ENCODE data around the gene SLC9A7.

SLC9A7 gene

GRCh38 chrX:46576458-46576857 is 182.5 kb downstream of the SLC9A7 start:
- H3K36me3 ChIP-seq (ENCODE audit: control insufficient read depth in 1 of 2, insufficient read depth in 2 of 2, low read length in 2 of 2): no peaks in the 10 kb centered on the region
- H3K4me1 ChIP-seq (ENCODE audit: control insufficient read depth in 1 of 2, insufficient read depth in 2 of 2, low read length in 2 of 2): no peaks in the 10 kb centered on the region
- no peaks in the 10 kb centered on the region for H3K9me3 ChIP-seq (ENCODE audit: control insufficient read depth in 1 of 2, low read length in 2 of 2)
- peak overlapping the region; percentile 16 for H3K27ac ChIP-seq (ENCODE audit: low read length)
- no peaks in the 10 kb centered on the region for H3K27me3 ChIP-seq (ENCODE audit: low read depth, low read length)
- H3K4me3 ChIP-seq (ENCODE audit: low read depth in 1 of 2, low read length in 2 of 2): peak overlapping the region in 1 of 2 donors; percentile 57

- H3K36me3 ChIP-seq (ENCODE audit: control insufficient read depth in 1 of 2, insufficient read depth in 2 of 2, low read length in 2 of 2): no peaks in the 10 kb centered on the region
- H3K9me3 ChIP-seq (ENCODE audit: control insufficient read depth in 1 of 2, low read length in 2 of 2): no peaks in the 10 kb centered on the region
- H3K4me3 ChIP-seq (ENCODE audit: low read depth in 1 of 2, low read length in 2 of 2): peak overlapping the region; percentile 57 to 73
- no peaks in the 10 kb centered on the region for H3K27me3 ChIP-seq (ENCODE audit: low read depth, low read length)
- H3K27ac ChIP-seq (ENCODE audit: low read length): peak overlapping the region; percentile 51
- H3K4me1 ChIP-seq (ENCODE audit: control insufficient read depth in 1 of 2, insufficient read depth in 2 of 2, low read length in 2 of 2): no peaks in the 10 kb centered on the region
Observed at GRCh38 chrX:46575991-46576392, 182.9 kb downstream of the SLC9A7 start.

DNA sequence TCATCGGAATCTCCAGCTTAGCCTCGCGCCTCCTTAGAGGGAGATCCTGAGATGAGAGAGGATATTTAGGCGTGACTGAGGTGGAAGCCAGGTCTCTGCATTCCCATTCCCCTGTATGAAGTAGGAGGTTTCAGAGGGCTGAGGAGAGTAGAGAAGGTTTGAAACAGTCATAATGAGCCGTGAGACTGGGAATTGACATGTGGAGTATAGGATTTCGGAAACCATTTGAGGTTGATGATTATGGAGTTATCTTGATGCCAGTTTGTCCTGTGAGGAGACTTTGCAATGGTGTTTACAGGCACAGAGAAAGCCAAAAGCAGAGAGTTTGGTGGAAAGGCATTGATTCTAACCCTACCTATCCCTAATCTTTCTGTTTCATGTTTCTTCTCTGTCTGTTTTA is 183.3 kb downstream of the SLC9A7 start:
- peak overlapping the region; percentile 57 to 73 for H3K4me3 ChIP-seq (ENCODE audit: low read depth in 1 of 2, low read length in 2 of 2)
- no peaks in the 10 kb centered on the region for H3K27me3 ChIP-seq (ENCODE audit: low read depth, low read length)
- no peaks in the 10 kb centered on the region for H3K4me1 ChIP-seq (ENCODE audit: control insufficient read depth in 1 of 2, insufficient read depth in 2 of 2, low read length in 2 of 2)
- peak overlapping the region; percentile 51 for H3K27ac ChIP-seq (ENCODE audit: low read length)
- H3K36me3 ChIP-seq (ENCODE audit: control insufficient read depth in 1 of 2, insufficient read depth in 2 of 2, low read length in 2 of 2): no peaks in the 10 kb centered on the region
- no peaks in the 10 kb centered on the region for H3K9me3 ChIP-seq (ENCODE audit: control insufficient read depth in 1 of 2, low read length in 2 of 2)

GRCh38 chrX:46574774-46575381 is 184.0 kb downstream of the SLC9A7 start:
- no peaks in the 10 kb centered on the region for H3K4me1 ChIP-seq (ENCODE audit: control insufficient read depth in 1 of 2, insufficient read depth in 2 of 2, low read length in 2 of 2)
- no peak overlapping the region for H3K27ac ChIP-seq (ENCODE audit: low read length)
- peak overlapping the region; percentile 57 to 73 for H3K4me3 ChIP-seq (ENCODE audit: low read depth in 1 of 2, low read length in 2 of 2)
- H3K36me3 ChIP-seq (ENCODE audit: control insufficient read depth in 1 of 2, insufficient read depth in 2 of 2, low read length in 2 of 2): no peaks in the 10 kb centered on the region
- no peaks in the 10 kb centered on the region for H3K27me3 ChIP-seq (ENCODE audit: low read depth, low read length)
- H3K9me3 ChIP-seq (ENCODE audit: control insufficient read depth in 1 of 2, low read length in 2 of 2): no peaks in the 10 kb centered on the region

- H3K9me3 ChIP-seq (ENCODE audit: control insufficient read depth in 1 of 2, low read length in 2 of 2): no peaks in the 10 kb centered on the region
- H3K4me1 ChIP-seq (ENCODE audit: control insufficient read depth in 1 of 2, insufficient read depth in 2 of 2, low read length in 2 of 2): no peaks in the 10 kb centered on the region
- no peak overlapping the region for H3K27ac ChIP-seq (ENCODE audit: low read length)
- H3K27me3 ChIP-seq (ENCODE audit: low read depth, low read length): no peaks in the 10 kb centered on the region
- no peaks in the 10 kb centered on the region for H3K36me3 ChIP-seq (ENCODE audit: control insufficient read depth in 1 of 2, insufficient read depth in 2 of 2, low read length in 2 of 2)
- peak overlapping the region; percentile 37 to 73 for H3K4me3 ChIP-seq (ENCODE audit: low read depth in 1 of 2, low read length in 2 of 2)
Observed at GRCh38 chrX:46573892-46574773, 184.8 kb downstream of the SLC9A7 start.

DNA sequence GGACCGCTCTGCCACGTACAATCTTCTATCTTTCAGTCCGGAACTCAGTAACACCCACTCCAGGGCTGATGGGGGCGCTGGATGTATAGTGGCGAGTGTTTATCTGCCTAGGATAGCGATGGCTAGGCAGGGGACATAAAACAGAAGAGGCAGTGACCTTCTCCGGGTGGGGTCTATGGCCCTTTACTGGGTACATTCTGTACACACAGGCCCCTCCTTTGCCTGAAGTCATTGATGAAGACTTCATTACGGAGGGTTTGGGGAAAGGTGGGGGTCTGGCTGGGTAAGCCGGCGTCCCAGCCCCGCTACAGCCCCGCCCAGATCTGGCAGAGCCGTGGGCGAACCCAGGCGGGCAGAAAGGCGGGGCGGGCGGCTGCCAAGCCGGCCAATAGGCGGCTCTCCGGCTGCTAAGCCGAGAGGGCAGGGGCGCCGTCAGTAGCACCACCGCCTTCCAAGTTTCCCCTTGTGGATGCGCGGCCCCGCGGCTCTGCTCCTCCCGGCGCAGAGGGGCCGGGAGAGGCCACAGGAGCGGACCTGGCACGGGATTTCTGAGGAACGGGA is 185.5 kb downstream of the SLC9A7 start, which contains the start of gene CHST7:
CHST7 (plus strand) TSS at position 435 of the 561 bp plus-strand sequence. CDS start 167 bp downstream, outside the sequence.
- Histone ChIP-seq H3K36me3 (ENCODE audit: control insufficient read depth in 1 of 2, insufficient read depth in 2 of 2, low read length in 2 of 2) (no peaks in the 10 kb centered on the region), H3K27ac (ENCODE audit: low read length) (peak within 1 kb of the TSS; percentile 8), H3K4me1 (ENCODE audit: control insufficient read depth in 1 of 2, insufficient read depth in 2 of 2, low read length in 2 of 2) (no peaks in the 10 kb centered on the region), H3K27me3 (ENCODE audit: low read depth, low read length) (no peaks in the 10 kb centered on the region), H3K4me3 (ENCODE audit: low read depth in 1 of 2, low read length in 2 of 2) (peak within 1 kb of the TSS; percentile 44 to 73), H3K9me3 (ENCODE audit: control insufficient read depth in 1 of 2, low read length in 2 of 2) (no peaks in the 10 kb centered on the region)

DNA sequence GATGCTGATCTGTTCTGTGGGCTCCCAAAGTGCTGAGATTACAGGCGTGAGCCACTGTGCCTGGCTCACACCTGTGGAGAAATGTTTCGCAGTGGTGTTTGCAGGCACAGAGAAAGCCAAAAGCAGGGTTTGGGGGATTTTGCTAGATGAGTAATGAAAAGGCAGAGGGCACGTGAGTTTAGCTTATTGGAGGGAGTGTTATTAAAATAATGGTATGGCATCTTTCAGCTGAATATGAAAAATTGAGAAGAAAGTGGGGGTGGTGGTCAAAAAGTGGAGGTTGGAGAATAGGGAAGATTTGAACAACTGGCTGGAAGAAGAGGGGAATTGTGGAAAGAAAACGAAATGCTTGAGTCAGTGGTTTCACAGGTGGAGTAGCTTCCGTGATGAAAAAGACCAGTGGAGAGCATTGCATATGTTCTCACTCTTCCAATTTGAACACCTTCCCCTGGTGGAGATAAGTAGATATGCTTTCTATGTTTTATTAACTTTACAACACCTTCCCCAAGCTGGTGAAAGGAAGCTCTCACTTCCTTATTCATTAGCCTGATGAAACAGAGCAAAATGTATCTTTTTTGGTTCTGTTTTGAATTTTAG is 186.5 kb downstream of the SLC9A7 start:
- H3K4me3 ChIP-seq (ENCODE audit: low read depth in 1 of 2, low read length in 2 of 2): no peak overlapping the region
- H3K4me1 ChIP-seq (ENCODE audit: control insufficient read depth in 1 of 2, insufficient read depth in 2 of 2, low read length in 2 of 2): no peaks in the 10 kb centered on the region
- no peaks in the 10 kb centered on the region for H3K27me3 ChIP-seq (ENCODE audit: low read depth, low read length)
- no peaks in the 10 kb centered on the region for H3K9me3 ChIP-seq (ENCODE audit: control insufficient read depth in 1 of 2, low read length in 2 of 2)
- H3K27ac ChIP-seq (ENCODE audit: low read length): no peak overlapping the region
- H3K36me3 ChIP-seq (ENCODE audit: control insufficient read depth in 1 of 2, insufficient read depth in 2 of 2, low read length in 2 of 2): no peaks in the 10 kb centered on the region

DNA sequence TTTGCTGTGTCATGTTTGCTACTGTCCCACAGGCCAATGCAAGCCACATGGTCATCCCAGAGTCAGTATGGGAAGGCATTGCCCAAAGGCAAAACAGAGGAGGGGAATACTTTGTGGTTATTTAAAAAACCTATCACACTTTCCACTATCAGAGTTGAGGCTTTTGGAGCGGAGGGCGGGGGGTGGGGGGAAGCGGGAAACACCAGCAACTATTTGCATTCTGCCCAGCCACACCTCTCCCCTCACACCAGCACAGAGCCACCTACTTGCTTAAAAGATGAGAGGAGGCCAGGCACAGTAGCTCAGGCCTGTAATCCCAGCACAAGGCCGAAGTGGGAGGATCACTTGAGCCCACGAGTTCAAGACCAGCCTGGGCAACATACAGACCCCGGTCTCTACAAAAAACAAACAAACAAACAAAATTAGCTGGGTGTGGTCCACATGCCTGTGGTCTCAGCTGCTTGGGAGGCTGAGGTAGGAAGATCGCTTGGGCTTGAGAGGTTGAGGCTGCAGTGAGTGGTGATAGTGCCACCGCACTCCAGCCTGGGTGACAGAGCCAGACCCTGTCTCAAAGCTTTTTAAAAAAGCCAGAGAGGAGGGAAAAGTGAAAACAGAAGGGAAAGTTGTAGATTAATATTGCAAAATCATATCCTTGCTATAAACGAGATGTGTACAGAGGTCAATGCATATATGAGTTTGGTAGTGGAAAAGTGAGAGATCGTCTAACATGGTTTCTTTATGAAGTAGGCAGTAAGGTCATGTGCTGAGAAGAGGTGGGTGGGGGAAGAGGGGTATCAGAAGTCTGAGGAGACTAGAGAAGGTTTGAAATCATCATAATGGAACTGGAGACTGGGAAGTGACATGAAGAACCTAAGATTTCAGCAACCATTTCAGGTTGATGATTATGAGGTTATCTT is 187.2 kb downstream of the SLC9A7 start:
- Histone ChIP-seq H3K4me1 (ENCODE audit: control insufficient read depth in 1 of 2, insufficient read depth in 2 of 2, low read length in 2 of 2) (no peaks in the 10 kb centered on the region), H3K27ac (ENCODE audit: low read length) (no peak overlapping the region), H3K4me3 (ENCODE audit: low read depth in 1 of 2, low read length in 2 of 2) (no peak overlapping the region), H3K27me3 (ENCODE audit: low read depth, low read length) (no peaks in the 10 kb centered on the region), H3K9me3 (ENCODE audit: control insufficient read depth in 1 of 2, low read length in 2 of 2) (no peaks in the 10 kb centered on the region), H3K36me3 (ENCODE audit: control insufficient read depth in 1 of 2, insufficient read depth in 2 of 2, low read length in 2 of 2) (no peaks in the 10 kb centered on the region)

DNA sequence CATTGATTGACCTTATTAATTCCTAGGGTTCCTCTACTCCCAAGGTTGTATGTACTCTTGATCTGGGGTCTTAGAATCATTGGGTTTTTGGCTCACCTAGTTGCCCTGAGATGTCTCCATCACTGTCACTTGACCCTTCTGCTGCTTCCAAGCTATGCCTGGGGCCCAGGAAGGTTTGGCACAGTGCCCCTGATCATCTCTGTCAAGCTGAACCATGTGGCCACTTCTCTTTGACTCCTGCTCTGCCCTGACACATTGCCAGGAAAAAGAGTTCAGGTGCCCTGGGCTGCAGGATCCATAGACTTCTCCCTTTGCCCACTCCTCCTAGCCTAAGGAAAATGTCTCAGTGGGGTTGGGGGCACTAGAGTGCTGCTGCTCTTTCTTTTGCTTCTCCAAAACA is 189.3 kb downstream of the SLC9A7 start:
- no peak overlapping the region for H3K4me3 ChIP-seq (ENCODE audit: low read depth in 1 of 2, low read length in 2 of 2)
- no peaks in the 10 kb centered on the region for H3K36me3 ChIP-seq (ENCODE audit: control insufficient read depth in 1 of 2, insufficient read depth in 2 of 2, low read length in 2 of 2)
- H3K9me3 ChIP-seq (ENCODE audit: control insufficient read depth in 1 of 2, low read length in 2 of 2): no peaks in the 10 kb centered on the region
- no peak overlapping the region for H3K27ac ChIP-seq (ENCODE audit: low read length)
- no peaks in the 10 kb centered on the region for H3K27me3 ChIP-seq (ENCODE audit: low read depth, low read length)
- H3K4me1 ChIP-seq (ENCODE audit: control insufficient read depth in 1 of 2, insufficient read depth in 2 of 2, low read length in 2 of 2): no peaks in the 10 kb centered on the region

DNA sequence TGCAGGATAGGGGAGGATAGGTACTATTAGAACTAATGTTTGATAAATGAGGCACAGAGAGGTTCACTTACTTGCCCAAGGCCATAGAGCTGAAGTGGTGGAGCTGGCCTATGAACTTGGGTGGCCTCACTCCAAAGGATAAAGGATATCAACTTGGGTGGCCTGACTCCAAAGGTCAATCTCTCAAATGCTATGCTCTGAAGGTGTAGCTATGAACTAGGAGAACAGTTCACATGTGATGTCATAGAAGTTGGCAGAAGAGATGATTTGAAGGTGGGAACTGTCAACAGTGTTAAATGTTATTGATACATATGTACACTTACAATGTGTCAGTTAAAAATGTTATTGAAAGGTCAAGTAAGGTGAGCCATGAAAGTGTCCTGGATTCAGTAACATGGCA is 191.5 kb downstream of the SLC9A7 start:
- no peak overlapping the region for H3K4me3 ChIP-seq (ENCODE audit: low read depth in 1 of 2, low read length in 2 of 2)
- no peak overlapping the region for H3K27ac ChIP-seq (ENCODE audit: low read length)
- H3K4me1 ChIP-seq (ENCODE audit: control insufficient read depth in 1 of 2, insufficient read depth in 2 of 2, low read length in 2 of 2): no peaks in the 10 kb centered on the region
- H3K36me3 ChIP-seq (ENCODE audit: control insufficient read depth in 1 of 2, insufficient read depth in 2 of 2, low read length in 2 of 2): no peaks in the 10 kb centered on the region
- no peaks in the 10 kb centered on the region for H3K9me3 ChIP-seq (ENCODE audit: control insufficient read depth in 1 of 2, low read length in 2 of 2)
- H3K27me3 ChIP-seq (ENCODE audit: low read depth, low read length): no peaks in the 10 kb centered on the region

Data from muscle layer of duodenum (tissue), 2 donors.